Measurements from ENCODE around the gene SEZ6.

GRCh38 chr17:28973425-28973824, 32.4 kb downstream of the SEZ6 start:
- no peak for TF ChIP-seq TCF7L2 (IDR thresholded peaks at IDR 0.05; ENCODE audit: borderline replicate concordance, low read depth, low read length)
- TF ChIP-seq CTCF (tag by site-specific recombination; IDR thresholded peaks at IDR 0.05) = no peak
- no peak for TF ChIP-seq ZNF521 (tag by site-specific recombination; IDR thresholded peaks at IDR 0.05)
- TF ChIP-seq PRDM1 (tag by site-specific recombination; IDR thresholded peaks at IDR 0.05) = no peak
- TF ChIP-seq, protein P1, sequence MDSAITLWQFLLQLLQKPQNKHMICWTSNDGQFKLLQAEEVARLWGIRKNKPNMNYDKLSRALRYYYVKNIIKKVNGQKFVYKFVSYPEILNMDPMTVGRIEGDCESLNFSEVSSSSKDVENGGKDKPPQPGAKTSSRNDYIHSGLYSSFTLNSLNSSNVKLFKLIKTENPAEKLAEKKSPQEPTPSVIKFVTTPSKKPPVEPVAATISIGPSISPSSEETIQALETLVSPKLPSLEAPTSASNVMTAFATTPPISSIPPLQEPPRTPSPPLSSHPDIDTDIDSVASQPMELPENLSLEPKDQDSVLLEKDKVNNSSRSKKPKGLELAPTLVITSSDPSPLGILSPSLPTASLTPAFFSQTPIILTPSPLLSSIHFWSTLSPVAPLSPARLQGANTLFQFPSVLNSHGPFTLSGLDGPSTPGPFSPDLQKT (IDR thresholded peaks at IDR 0.05; ENCODE audit: borderline replicate concordance, low read depth, low read length) = no peak
- no peak for TF ChIP-seq ZBTB26 (tag by site-specific recombination; optimal IDR thresholded peaks at IDR 0.05)
- no peak for TF ChIP-seq ZNF112 (tag by site-specific recombination; IDR thresholded peaks at IDR 0.05)
- TF ChIP-seq REST (tag by site-specific recombination; IDR thresholded peaks at IDR 0.05) = no peak
- TF ChIP-seq ZNF76 (tag by site-specific recombination; IDR thresholded peaks at IDR 0.05; ENCODE audit: borderline replicate concordance, low read depth) = no peak
- TF ChIP-seq ZNF747 (tag by site-specific recombination; IDR thresholded peaks at IDR 0.05) = no peak
- no peak for TF ChIP-seq PATZ1 (tag by site-specific recombination; IDR thresholded peaks at IDR 0.05)
